HG02970 (cell line): Measurements from ENCODE around the gene SCN4A.
"Not testable (repeated sequence)": the region's sequence is repeated elsewhere in the genome, so short reads cannot be mapped to it uniquely, and the experiment has no call there.

Experiments used
- ATAC-seq: cut with Tn5 transposase; IDR thresholded peaks from one replicate; pipeline ENCODE4 v1.9.1; 2021; ENCODE audit warnings: mild to moderate bottlenecking, moderate library complexity, moderate number of reproducible peaks; ENCODE audit not compliant: unreplicated experiment, low FRiP score

The SCN4A gene

GRCh38 chr17:63894021-63894420 is 78.7 kb downstream of the SCN4A start:
- not testable (repeated sequence) for ATAC-seq

- ATAC-seq, result not testable (repeated sequence)
These were observed 80.2 kb downstream of the SCN4A start for GRCh38 chr17:63892316-63893037.

GRCh38 chr17:63889026-63889848 is 83.5 kb downstream of the SCN4A start:
- ATAC-seq, result not testable (repeated sequence)
